Mucosa of stomach (tissue), 1 donor: Measurements from ENCODE around the gene SMARCAL1.

Source experiments
- H3K27me3 ChIP-seq: one replicate; pipeline ENCODE4 v1.7.0; 2013; ENCODE audit warnings: mild to moderate bottlenecking, low read length; ENCODE audit not compliant: control insufficient read depth, insufficient read depth
- H3K36me3 ChIP-seq: one replicate; pipeline ENCODE4 v1.7.0; 2013; ENCODE audit warnings: low read length; ENCODE audit not compliant: control insufficient read depth, insufficient read depth
- H3K4me1 ChIP-seq: one replicate; pipeline ENCODE4 v1.7.0; 2013; ENCODE audit warnings: mild to moderate bottlenecking, low read length; ENCODE audit not compliant: control insufficient read depth, insufficient read depth
- H3K4me3 ChIP-seq: one replicate; pipeline ENCODE4 v1.7.0; 2013; ENCODE audit warnings: low read length
- H3K9ac ChIP-seq: one replicate; pipeline ENCODE4 v1.7.0; 2013; ENCODE audit warnings: mild to moderate bottlenecking, low read length, moderate library complexity
- H3K9me3 ChIP-seq: one replicate; pipeline ENCODE4 v1.7.0; 2013; ENCODE audit warnings: mild to moderate bottlenecking, low read length, moderate library complexity; ENCODE audit not compliant: control insufficient read depth
- donor health status: Pancreatic carcinoma.

SMARCAL1 gene

DNA sequence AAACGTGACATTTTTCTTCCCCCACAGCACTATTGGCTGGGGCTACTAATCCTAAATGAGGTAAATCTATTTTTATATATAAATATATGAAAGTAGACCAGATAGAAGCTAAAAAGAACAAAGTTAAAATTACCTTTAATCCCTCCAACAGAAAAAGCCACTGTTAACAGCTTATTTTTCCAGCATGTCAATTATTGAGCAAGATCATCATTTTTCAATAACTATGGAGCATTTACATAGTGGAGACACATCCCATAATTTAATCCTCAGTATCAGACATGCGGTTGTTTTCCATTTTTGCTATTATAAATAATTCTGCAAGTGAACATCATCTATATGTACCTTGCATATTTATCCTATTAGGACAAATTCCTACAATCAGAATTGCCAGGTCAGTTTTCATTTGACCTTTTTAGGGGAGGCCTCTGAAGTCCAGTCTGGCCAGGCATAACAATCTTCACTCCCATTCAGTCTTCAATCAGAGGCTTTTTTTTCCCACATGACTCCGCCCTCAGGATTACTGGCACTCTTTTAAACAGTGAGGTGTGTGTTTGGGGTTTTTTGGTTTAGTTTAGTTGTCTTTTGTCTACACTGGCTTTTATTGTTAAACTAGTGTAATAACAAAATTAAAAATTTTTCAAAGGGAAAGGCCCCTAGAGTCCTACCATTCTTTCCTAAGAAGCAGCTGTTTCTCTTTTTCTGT lies 29.2 kb downstream of the SMARCAL1 start:
- Histone ChIP-seq H3K4me1 (no peaks in the 10 kb centered on the region), H3K27me3 (no peaks in the 10 kb centered on the region), H3K9me3 (no peaks in the 10 kb centered on the region), H3K36me3 (peaks cover 10% of the 10 kb centered on the region), H3K9ac (no peak overlapping the region), H3K4me3 (no peak overlapping the region)

DNA sequence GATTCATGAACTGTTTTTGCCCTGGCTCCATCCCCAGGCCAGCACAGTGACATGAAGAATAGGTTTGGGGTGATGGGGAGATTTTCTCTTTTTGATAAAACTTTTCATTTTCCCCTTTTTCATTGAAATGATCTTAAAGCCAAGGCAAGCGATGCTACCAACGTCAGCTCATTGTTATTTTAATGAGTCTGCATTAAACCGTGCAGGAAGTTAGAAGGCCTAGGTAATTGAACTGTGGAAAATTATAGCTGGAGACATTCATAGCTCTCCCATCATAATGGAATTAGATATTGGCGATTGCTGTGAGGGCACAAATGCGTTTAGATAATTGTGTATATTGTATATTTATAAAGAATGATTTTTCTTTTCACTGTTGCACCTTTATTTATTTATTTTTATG lies 33.2 kb downstream of the SMARCAL1 start:
- H3K9ac ChIP-seq: no peak overlapping the region
- no peaks in the 10 kb centered on the region for H3K36me3 ChIP-seq
- H3K4me1 ChIP-seq: no peaks in the 10 kb centered on the region
- H3K9me3 ChIP-seq: no peaks in the 10 kb centered on the region
- H3K27me3 ChIP-seq: no peaks in the 10 kb centered on the region
- H3K4me3 ChIP-seq: no peak overlapping the region

DNA sequence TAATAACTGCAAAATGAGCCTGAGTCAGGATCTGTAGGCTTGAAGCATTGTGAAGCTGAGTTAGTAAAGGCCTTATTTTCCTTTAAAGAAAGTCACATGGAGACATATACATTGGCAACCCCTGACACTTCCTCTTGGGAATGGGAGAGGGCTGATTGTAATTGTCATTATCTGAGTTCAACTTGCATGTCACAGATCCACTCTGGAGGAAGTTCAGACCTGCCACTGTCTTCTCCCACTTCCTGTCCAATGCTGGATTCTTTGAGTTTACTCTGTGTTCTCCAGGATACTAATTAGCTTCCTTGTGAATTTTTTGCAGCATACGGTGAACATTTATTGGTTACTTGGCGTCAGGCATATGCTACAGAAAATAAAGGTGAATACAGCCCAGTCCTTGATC lies 34.1 kb downstream of the SMARCAL1 start:
- Histone ChIP-seq H3K9ac (no peak overlapping the region), H3K4me1 (no peaks in the 10 kb centered on the region), H3K36me3 (no peaks in the 10 kb centered on the region), H3K27me3 (no peaks in the 10 kb centered on the region), H3K9me3 (no peaks in the 10 kb centered on the region), H3K4me3 (no peak overlapping the region)

DNA sequence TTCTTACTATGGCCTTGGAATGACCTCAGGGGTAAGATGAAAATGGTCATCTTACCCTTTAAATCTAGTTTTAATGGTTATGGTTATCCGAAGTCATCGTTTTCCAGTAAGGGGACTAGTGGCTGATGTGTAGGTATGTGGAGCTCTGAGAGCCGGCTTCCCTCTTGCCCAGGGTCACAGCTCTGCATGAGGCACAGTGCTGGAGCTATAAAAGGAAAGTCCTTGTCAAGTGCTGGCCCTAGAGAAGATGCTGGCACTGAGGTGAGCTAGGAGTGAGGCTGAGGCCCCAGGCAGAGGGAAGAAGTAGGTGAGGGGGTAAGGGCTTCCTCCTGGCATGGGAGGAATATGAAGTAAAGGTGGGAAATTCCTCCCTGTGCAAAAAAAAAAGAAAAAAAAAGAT lies 35.0 kb downstream of the SMARCAL1 start:
- H3K27me3 ChIP-seq: no peaks in the 10 kb centered on the region
- no peak overlapping the region for H3K9ac ChIP-seq
- H3K4me1 ChIP-seq: no peaks in the 10 kb centered on the region
- H3K9me3 ChIP-seq: no peaks in the 10 kb centered on the region
- H3K36me3 ChIP-seq: no peaks in the 10 kb centered on the region
- H3K4me3 ChIP-seq: no peak overlapping the region

DNA sequence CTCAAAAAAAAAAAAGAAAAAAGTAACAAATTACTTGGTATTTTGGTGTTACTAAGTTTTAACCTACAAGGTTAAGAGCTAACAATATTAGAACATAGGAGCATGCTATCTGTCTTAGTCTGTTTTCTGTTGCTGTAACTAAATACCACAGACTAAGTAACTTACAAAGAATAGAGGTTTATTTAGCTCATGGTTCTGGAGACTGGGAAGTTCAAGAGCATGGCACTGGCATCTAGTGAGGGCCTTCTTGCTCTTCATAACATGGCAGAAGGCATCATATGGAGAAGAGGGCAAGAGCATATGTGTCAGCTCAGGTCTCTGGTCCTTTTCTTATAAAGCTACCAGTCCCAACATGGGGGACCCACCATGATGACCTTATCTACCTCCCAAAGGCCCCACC lies 36.5 kb downstream of the SMARCAL1 start:
- no peaks in the 10 kb centered on the region for H3K4me1 ChIP-seq
- no peaks in the 10 kb centered on the region for H3K36me3 ChIP-seq
- H3K4me3 ChIP-seq: no peak overlapping the region
- H3K9ac ChIP-seq: no peak overlapping the region
- no peaks in the 10 kb centered on the region for H3K9me3 ChIP-seq
- H3K27me3 ChIP-seq: no peaks in the 10 kb centered on the region

DNA sequence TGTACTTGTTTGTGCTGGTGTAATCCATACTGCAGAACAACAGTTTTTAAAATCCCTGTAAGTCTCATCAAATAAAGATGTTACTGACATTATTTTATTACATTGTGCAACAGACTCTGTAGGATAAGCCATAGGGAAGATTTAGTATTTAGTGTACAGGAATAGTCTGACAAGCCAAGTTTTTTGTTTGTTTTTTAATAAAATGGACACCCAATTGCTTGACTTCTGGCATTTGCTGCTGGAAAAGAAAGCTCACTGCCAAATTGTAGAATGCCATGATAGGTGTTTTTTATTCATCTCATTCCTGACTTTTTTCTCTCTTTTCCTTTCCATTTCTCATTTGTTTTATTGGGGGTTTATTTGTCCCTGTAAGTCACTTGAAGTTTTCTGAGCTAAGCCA lies 38.1 kb downstream of the SMARCAL1 start:
- Histone ChIP-seq H3K36me3 (no peaks in the 10 kb centered on the region), H3K4me1 (no peaks in the 10 kb centered on the region), H3K9ac (no peak overlapping the region), H3K4me3 (no peak overlapping the region), H3K9me3 (no peaks in the 10 kb centered on the region), H3K27me3 (no peaks in the 10 kb centered on the region)

DNA sequence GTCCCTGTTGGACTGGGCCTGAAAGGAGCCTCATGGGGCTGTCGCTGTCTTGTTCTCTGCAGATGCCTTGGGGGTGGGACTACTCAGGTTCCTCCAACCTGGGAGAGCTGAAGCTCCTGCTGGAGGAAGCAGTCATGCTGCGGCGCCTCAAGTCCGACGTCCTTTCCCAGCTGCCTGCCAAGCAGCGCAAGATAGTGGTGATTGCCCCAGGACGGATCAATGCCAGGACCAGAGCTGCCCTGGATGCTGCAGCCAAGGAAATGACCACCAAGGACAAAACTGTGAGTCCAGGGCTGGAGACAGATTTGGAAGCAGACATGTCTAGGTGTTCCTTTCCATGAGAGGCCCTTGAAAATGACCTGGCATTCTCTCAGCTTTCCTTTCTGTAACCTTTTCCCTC lies 38.5 kb downstream of the SMARCAL1 start:
- Histone ChIP-seq H3K4me3 (no peak overlapping the region), H3K4me1 (no peaks in the 10 kb centered on the region), H3K9ac (no peak overlapping the region), H3K9me3 (no peaks in the 10 kb centered on the region), H3K36me3 (no peaks in the 10 kb centered on the region), H3K27me3 (no peaks in the 10 kb centered on the region)

DNA sequence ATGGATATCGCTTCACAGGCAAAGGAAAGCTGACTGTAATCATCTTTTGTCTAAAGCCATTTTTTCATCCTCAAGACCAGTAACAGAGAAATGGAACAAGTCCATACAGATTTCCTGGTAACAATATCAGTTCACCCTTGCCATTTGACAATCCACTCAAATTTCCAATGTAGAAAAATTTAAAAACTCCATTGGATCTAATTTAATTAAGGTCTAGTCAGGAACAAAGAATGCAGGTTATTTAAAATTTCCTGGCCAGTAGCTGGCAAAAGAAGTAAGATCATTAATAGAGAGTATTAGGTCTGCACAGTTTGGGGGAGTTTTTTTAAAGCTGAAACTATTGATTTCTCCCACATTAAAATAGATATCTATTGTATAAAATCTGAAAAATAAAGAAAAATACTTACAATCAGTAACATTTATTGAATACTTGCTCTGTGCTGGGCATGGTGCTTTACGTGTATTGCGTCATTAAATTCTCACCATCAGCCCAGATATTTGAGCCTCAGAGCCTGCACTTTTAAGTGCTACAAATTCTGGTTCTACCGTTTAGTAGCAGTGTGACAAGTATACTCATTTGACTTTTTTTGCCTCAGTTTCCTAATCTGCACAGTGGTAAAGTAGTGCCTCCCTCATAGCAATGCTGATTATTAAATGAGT lies 41.8 kb downstream of the SMARCAL1 start:
- Histone ChIP-seq H3K4me3 (no peak overlapping the region), H3K27me3 (no peaks in the 10 kb centered on the region), H3K36me3 (no peaks in the 10 kb centered on the region), H3K4me1 (no peaks in the 10 kb centered on the region), H3K9ac (no peak overlapping the region), H3K9me3 (no peaks in the 10 kb centered on the region)

DNA sequence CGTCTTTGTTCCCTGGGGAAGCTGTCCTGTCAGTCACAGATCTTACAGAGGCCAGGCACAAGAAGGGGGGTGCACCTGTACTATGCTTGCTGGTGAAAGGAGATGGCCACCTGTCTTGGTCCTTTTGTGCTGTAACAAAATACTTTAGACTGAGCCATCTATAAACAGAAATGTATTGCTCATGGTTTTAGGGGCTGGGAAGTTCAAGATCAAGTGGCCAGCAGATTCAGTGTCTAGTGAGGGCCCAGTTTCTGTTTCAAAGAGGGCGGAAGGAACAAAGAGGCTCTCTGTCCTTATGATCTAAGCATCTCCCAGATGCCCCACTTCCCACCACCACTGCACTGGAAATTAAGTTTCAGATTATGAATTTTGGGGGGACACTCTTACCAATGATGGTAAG lies 50.9 kb downstream of the SMARCAL1 start:
- Histone ChIP-seq H3K4me1 (no peaks in the 10 kb centered on the region), H3K9me3 (no peaks in the 10 kb centered on the region), H3K27me3 (no peaks in the 10 kb centered on the region), H3K36me3 (no peaks in the 10 kb centered on the region), H3K9ac (no peak overlapping the region), H3K4me3 (no peak overlapping the region)

DNA sequence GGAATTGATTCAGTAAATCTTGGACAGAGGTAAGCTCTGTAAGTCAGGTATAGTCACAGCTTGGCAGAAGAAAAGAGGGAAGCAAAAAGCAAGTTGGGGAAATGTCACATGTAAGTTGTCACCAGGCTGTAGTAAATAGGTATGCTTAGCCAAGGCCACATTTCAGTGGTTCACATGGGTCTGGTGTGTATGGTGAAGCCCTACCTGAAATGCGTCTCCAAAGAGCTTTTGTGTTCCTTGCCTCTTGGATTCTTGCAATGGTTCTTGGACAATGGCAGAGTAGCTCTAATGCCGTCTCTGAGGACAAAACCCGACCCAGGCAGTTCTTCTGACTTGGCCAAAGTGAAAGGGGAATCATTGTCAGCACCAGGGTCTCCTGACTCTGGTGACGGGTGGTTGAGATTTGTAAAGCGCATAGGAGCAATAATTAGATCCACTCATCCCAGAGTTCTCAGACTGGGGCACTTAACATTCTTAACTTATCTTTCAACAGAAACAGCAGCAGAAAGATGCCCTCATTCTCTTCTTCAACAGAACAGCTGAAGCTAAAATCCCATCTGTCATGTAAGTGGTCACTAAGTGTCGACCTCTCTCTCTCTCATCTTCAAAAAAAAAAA lies 51.9 kb downstream of the SMARCAL1 start:
- H3K9me3 ChIP-seq: no peaks in the 10 kb centered on the region
- no peak overlapping the region for H3K4me3 ChIP-seq
- H3K9ac ChIP-seq: no peak overlapping the region
- no peaks in the 10 kb centered on the region for H3K36me3 ChIP-seq
- no peaks in the 10 kb centered on the region for H3K27me3 ChIP-seq
- H3K4me1 ChIP-seq: no peaks in the 10 kb centered on the region

DNA sequence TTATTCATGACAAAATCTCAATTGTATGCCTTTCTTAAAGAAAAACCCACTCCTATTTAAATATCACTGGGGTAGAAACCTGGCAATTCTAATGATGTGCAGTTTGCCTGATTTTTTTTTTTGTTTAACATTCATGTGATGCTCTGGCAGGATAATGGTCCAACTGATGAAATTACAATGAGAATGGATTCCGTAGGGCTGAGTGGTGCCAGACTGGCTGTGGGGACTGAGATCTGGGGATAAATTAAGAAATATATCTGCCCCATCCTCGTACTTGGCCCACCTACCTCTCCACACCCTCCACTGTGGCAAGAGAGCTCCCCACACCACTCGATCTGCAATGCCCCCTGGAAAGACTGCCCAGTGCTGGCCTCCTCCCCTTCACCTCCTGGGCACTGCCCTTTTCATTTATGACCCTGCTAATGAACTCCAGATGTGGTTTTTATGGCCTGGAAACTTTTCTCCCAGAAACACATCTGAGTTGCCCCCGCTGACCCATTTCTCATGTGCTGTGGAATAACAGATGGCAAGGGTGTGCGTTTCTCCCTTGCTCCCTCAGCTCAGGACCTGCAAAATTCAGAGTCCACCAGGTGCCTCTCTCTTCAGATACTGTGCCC lies 53.4 kb downstream of the SMARCAL1 start:
- H3K36me3 ChIP-seq: no peaks in the 10 kb centered on the region
- H3K9me3 ChIP-seq: no peaks in the 10 kb centered on the region
- no peaks in the 10 kb centered on the region for H3K4me1 ChIP-seq
- H3K4me3 ChIP-seq: no peak overlapping the region
- H3K27me3 ChIP-seq: no peaks in the 10 kb centered on the region
- H3K9ac ChIP-seq: no peak overlapping the region

DNA sequence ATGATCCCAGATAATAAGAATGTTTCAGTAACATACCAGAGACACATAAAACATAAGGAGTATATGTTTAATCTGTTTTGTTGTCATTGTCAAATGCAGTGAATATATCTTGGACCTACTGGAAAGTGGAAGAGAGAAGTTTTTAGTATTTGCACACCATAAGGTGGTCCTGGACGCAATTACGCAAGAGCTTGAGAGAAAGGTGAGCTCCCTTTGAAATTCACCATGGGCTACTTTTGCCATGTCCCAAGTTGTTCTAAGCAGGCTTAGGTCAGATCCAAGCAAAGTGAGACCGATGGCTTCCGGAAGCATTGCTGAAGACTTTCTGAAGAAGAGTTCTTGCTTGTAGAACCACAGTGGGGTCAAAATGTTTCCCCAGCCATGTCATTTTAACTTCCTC lies 55.6 kb downstream of the SMARCAL1 start:
- no peaks in the 10 kb centered on the region for H3K4me1 ChIP-seq
- no peaks in the 10 kb centered on the region for H3K36me3 ChIP-seq
- no peak overlapping the region for H3K9ac ChIP-seq
- no peaks in the 10 kb centered on the region for H3K9me3 ChIP-seq
- H3K27me3 ChIP-seq: no peaks in the 10 kb centered on the region
- H3K4me3 ChIP-seq: no peak overlapping the region
